ENCODE measurements around the gene CDCA7L.
A peak's percentile ranks its signal among the peaks of the same experiment; 100 is the strongest.

The CDCA7L gene

GRCh38 chr7:21946222-21946709 lies 567 bp upstream of the CDCA7L start:
- TF ChIP-seq EZH2phosphoT487 (IDR thresholded peaks at IDR 0.05; ENCODE audit: low read depth) (no peak), CTCF (IDR thresholded peaks at IDR 0.05; ENCODE audit: low read depth, low read length) (no peak)
- peak overlapping the region; percentile 42; the same call in 1 of the 2 replicates for H2AFZ ChIP-seq (ENCODE audit: low read depth, low read length)

GRCh38 chr7:21944616-21945453 lies 864 bp downstream of the CDCA7L start:
- no peak overlapping the region for H2AFZ ChIP-seq (ENCODE audit: low read depth, low read length)
- peak overlapping the region; percentile 89 for H3K4me2 ChIP-seq (ENCODE audit: low read length)
- peak overlapping the region; percentile 77 for H3K9ac ChIP-seq (ENCODE audit: low read length)
- H3K36me3 ChIP-seq (replicated peaks; ENCODE audit: low read depth, low read length), result peaks cover 2% of the 10 kb centered on the region
- peaks cover 41% of the 10 kb centered on the region for H4K20me1 ChIP-seq (ENCODE audit: insufficient read depth, low read length)
- H3K4me1 ChIP-seq (ENCODE audit: low read length), result peaks cover 69% of the 10 kb centered on the region
- TF ChIP-seq EZH2phosphoT487 (IDR thresholded peaks at IDR 0.05; ENCODE audit: low read depth), result no peak
- no peak for TF ChIP-seq CTCF (IDR thresholded peaks at IDR 0.05; ENCODE audit: low read depth, low read length)
- H3K4me3 ChIP-seq (ENCODE audit: low read length), result peak overlapping the region; percentile 83
- peaks cover 54% of the 10 kb centered on the region for H3K79me2 ChIP-seq (ENCODE audit: low read length)
- peak overlapping the region; percentile 83 for H3K27ac ChIP-seq (ENCODE audit: low read length)
- no peaks in the 10 kb centered on the region for H3K9me3 ChIP-seq (ENCODE audit: insufficient read depth, low read length)
- H3K27me3 ChIP-seq (ENCODE audit: low read depth, low read length), result no peaks in the 10 kb centered on the region

More at GRCh38 chr7:21946222-21946709, 567 bp upstream of the CDCA7L start:
- H3K4me3 ChIP-seq (ENCODE audit: low read length), result peak overlapping the region; percentile 83
- peaks cover 27% of the 10 kb centered on the region for H4K20me1 ChIP-seq (ENCODE audit: insufficient read depth, low read length)
- no peaks in the 10 kb centered on the region for H3K27me3 ChIP-seq (ENCODE audit: low read depth, low read length)
- H3K79me2 ChIP-seq (ENCODE audit: low read length), result peaks cover 39% of the 10 kb centered on the region
- H3K36me3 ChIP-seq (replicated peaks; ENCODE audit: low read depth, low read length), result no peaks in the 10 kb centered on the region
- peak overlapping the region; percentile 89 for H3K4me2 ChIP-seq (ENCODE audit: low read length)
- H3K27ac ChIP-seq (ENCODE audit: low read length), result peak overlapping the region; percentile 83
- H3K4me1 ChIP-seq (ENCODE audit: low read length), result peaks cover 55% of the 10 kb centered on the region
- peak overlapping the region; percentile 77 for H3K9ac ChIP-seq (ENCODE audit: low read length)
- H3K9me3 ChIP-seq (ENCODE audit: insufficient read depth, low read length), result no peaks in the 10 kb centered on the region

- H3K36me3 ChIP-seq (replicated peaks; ENCODE audit: low read depth, low read length), result peaks cover 7% of the 10 kb centered on the region
- H4K20me1 ChIP-seq (ENCODE audit: insufficient read depth, low read length), result peaks cover 55% of the 10 kb centered on the region
- H3K79me2 ChIP-seq (ENCODE audit: low read length), result peaks cover 68% of the 10 kb centered on the region
- peaks cover 74% of the 10 kb centered on the region for H3K4me1 ChIP-seq (ENCODE audit: low read length)
- peak overlapping the region; percentile 83; the same call in 1 of the 2 replicates for H3K4me3 ChIP-seq (ENCODE audit: low read length)
- no peak overlapping the region for H3K9ac ChIP-seq (ENCODE audit: low read length)
- TF ChIP-seq CTCF (IDR thresholded peaks at IDR 0.05; ENCODE audit: low read depth, low read length) (no peak), EZH2phosphoT487 (IDR thresholded peaks at IDR 0.05; ENCODE audit: low read depth) (no peak)
- H3K27ac ChIP-seq (ENCODE audit: low read length), result no peak overlapping the region
- H2AFZ ChIP-seq (ENCODE audit: low read depth, low read length), result no peak overlapping the region
- H3K27me3 ChIP-seq (ENCODE audit: low read depth, low read length), result no peaks in the 10 kb centered on the region
- no peaks in the 10 kb centered on the region for H3K9me3 ChIP-seq (ENCODE audit: insufficient read depth, low read length)
- peak overlapping the region; percentile 89 for H3K4me2 ChIP-seq (ENCODE audit: low read length)
These were observed 2.3 kb downstream of the CDCA7L start for GRCh38 chr7:21943436-21943835.

GRCh38 chr7:21942955-21943354 lies 2.7 kb downstream of the CDCA7L start:
- no peak for TF ChIP-seq CTCF (IDR thresholded peaks at IDR 0.05; ENCODE audit: low read depth, low read length)
- TF ChIP-seq EZH2phosphoT487 (IDR thresholded peaks at IDR 0.05; ENCODE audit: low read depth), result no peak
- Histone ChIP-seq H3K27ac (ENCODE audit: low read length) (no peak overlapping the region), H3K4me3 (ENCODE audit: low read length) (no peak overlapping the region), H3K9ac (ENCODE audit: low read length) (no peak overlapping the region), H3K4me1 (ENCODE audit: low read length) (peaks cover 69% of the 10 kb centered on the region), H3K36me3 (replicated peaks; ENCODE audit: low read depth, low read length) (peaks cover 11% of the 10 kb centered on the region), H3K4me2 (ENCODE audit: low read length) (peak overlapping the region; percentile 89; the same call in 1 of the 2 replicates), H3K79me2 (ENCODE audit: low read length) (peaks cover 72% of the 10 kb centered on the region), H2AFZ (ENCODE audit: low read depth, low read length) (no peak overlapping the region), H3K9me3 (ENCODE audit: insufficient read depth, low read length) (no peaks in the 10 kb centered on the region), H3K27me3 (ENCODE audit: low read depth, low read length) (no peaks in the 10 kb centered on the region), H4K20me1 (ENCODE audit: insufficient read depth, low read length) (peaks cover 60% of the 10 kb centered on the region)
